AG04450 (cell line): ENCODE results near the gene FLT4. TPM values are rescaled to one million over a fixed set of nuclear protein-coding genes. Genes with fewer than 3 reads are reported as not detected.

Source experiments
- CTCF ChIA-PET: fragments of 300-600, 350-600 bp; formaldehyde crosslinking; extraction: SDS; loops from one replicate; lab custom pipeline; 2022; ENCODE audit warnings: antibody characterized with exemption, inconsistent platforms; lab: Charles Lee
- POLR2A ChIA-PET: fragments of 350-600 bp; formaldehyde crosslinking; extraction: SDS; loops from one replicate; lab custom pipeline; 2021; ENCODE audit warnings: antibody characterized with exemption, inconsistent platforms; lab: Yijun Ruan, JAX
- DNase-seq: peaks from one replicate; pipeline ENCODE4 v3.0.0-alpha.2; 2011; ENCODE audit warnings: low read depth, low spot score
- H3K27ac ChIP-seq: one replicate; pipeline ENCODE4 v1.5.1; 2012; ENCODE audit warnings: low read depth, low read length, control low read depth
- H3K27me3 ChIP-seq: one replicate; pipeline ENCODE4 v1.6.0; 2012; ENCODE audit warnings: low read length; ENCODE audit not compliant: control insufficient read depth, insufficient read depth
- H3K4me3 ChIP-seq: 2 replicates; pipeline ENCODE4 v1.5.1; 2011; ENCODE audit warnings: mild to moderate bottlenecking, low read depth, low read length, control low read depth
- H3K9me3 ChIP-seq: 2 replicates; pipeline ENCODE4 v1.5.1; 2012; ENCODE audit warnings: low read length; ENCODE audit not compliant: control insufficient read depth, insufficient read depth
- CTCF ChIP-seq: IDR thresholded peaks from 2 replicates; pipeline ENCODE4 v1.5.1; 2011; ENCODE audit warnings: low read depth, low read length, control low read depth, inconsistent platforms
- polyA plus RNA-seq: library from polyadenylated mRNA; depleted of rRNA; stranded (reverse); fragments of >200 nt; gene quantifications from 2 replicates; pipeline ENCODE4 v1.2.3, GENCODE V29; 2011

The FLT4 gene
- polyA plus RNA-seq, 1 experiment: not detected

GRCh38 chr5:180628211-180628610 is 21.2 kb downstream of the FLT4 start:
- Histone ChIP-seq H3K27ac (no peak overlapping the region), H3K4me3 (no peak overlapping the region), H3K27me3 (peaks cover 4% of the 10 kb centered on the region), H3K9me3 (peaks cover 18% of the 10 kb centered on the region; the same call in 1 of the 2 replicates)
- ChIA-PET CTCF (no interaction called here), POLR2A (no interaction called here)
- no peak for DNase-seq
- no peak for TF ChIP-seq CTCF

GRCh38 chr5:180627386-180628120 is 21.8 kb downstream of the FLT4 start:
- TF ChIP-seq CTCF: no peak
- peaks cover 4% of the 10 kb centered on the region for H3K27me3 ChIP-seq
- ChIA-PET POLR2A (no interaction called here), CTCF (no interaction called here)
- H3K4me3 ChIP-seq: no peak overlapping the region
- DNase-seq: no peak
- peaks cover 18% of the 10 kb centered on the region; the same call in 1 of the 2 replicates for H3K9me3 ChIP-seq
- H3K27ac ChIP-seq: no peak overlapping the region

GRCh38 chr5:180626661-180627385 is 22.6 kb downstream of the FLT4 start:
- DNase-seq: no peak
- Histone ChIP-seq H3K9me3 (peaks cover 14% of the 10 kb centered on the region; the same call in 1 of the 2 replicates), H3K27me3 (peaks cover 4% of the 10 kb centered on the region), H3K27ac (no peak overlapping the region), H3K4me3 (no peak overlapping the region)
- no peak for TF ChIP-seq CTCF
- ChIA-PET POLR2A (no interaction called here), CTCF (no interaction called here)

- H3K4me3 ChIP-seq: no peak overlapping the region
- POLR2A ChIA-PET: no interaction called here
- CTCF ChIA-PET: no interaction called here
Observed at GRCh38 chr5:180625791-180626660, 23.4 kb downstream of the FLT4 start.

More at GRCh38 chr5:180625791-180626660, 23.4 kb downstream of the FLT4 start:
- Histone ChIP-seq H3K9me3 (peaks cover 15% of the 10 kb centered on the region; the same call in 1 of the 2 replicates), H3K27ac (no peak overlapping the region), H3K27me3 (peaks cover 4% of the 10 kb centered on the region)
- TF ChIP-seq CTCF: no peak
- no peak for DNase-seq
